Left forelimb (tissue), 1 donor: Measurements from ENCODE around the gene HSPA12A.
A peak's percentile ranks its signal among the peaks of the same experiment; 100 is the strongest.

Experiments used
- DNase-seq: peaks from one replicate; pipeline ENCODE4 v3.0.0-alpha.2; 2018; ENCODE audit warnings: low spot score

The HSPA12A gene

DNA sequence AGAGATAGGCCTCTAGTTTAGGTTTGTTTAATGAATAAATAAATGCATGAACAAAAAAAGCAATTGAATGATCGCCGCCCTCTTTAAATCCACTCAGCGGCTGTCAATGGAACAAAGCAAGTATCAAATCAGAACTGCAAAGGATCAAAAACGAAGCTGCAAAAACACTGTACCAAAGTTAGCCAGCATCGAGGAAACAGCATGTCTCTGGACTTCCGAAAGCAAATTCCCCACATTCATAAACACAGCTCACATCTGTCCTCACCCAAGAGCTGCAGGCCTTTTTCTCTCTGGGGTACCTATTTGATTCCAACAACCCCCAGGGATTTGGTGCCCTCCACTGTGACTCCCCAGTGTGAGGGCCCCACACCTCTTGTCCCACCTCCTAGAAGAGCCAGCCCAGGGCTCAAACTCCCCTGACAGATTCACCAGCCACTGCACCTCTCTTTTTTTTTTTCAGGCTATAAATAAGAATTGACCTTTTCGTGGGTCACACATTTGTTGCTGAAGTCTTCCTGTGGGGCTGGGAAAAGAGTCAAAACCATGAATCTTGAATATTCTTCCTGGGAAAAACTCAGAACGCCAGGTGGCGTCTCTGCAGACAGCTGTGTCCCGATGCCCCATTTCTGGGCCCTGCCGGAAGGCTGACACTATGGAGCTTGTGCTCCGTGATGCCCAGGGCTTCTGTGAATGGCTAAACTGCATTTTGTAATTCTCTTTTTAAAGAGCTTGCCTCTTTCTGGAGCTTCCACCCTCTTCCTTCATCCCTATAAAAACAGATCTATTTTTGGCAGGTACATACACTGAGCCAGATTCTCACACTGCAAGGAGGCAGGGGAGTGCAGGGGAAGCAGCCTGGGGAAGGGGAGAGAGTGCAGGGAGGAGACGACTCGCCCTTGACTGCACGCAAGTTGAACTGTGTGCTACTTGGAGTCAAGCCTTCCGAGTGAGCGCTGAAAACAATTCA, 51.7 kb downstream of the HSPA12A start:
- no peak for DNase-seq

DNA sequence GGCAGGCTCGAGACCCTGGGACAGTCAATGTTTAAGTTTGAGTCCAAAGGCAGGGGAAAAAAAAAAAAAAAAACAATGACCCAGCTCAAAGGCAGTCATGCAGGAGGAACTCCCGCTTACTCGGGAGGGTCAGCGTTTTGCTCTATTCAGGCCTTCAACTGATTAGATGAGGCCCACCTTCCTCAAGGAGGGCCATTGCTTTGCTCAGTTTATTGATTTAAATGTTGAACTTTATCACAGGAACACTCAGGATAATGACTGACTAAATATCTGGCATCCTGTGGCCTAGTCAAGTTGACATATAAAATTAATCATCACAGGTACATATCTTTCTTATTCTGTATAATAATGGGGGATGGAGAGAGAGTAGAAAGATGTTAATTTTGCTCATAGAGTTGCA, 52.6 kb downstream of the HSPA12A start:
- no peak for DNase-seq

DNA sequence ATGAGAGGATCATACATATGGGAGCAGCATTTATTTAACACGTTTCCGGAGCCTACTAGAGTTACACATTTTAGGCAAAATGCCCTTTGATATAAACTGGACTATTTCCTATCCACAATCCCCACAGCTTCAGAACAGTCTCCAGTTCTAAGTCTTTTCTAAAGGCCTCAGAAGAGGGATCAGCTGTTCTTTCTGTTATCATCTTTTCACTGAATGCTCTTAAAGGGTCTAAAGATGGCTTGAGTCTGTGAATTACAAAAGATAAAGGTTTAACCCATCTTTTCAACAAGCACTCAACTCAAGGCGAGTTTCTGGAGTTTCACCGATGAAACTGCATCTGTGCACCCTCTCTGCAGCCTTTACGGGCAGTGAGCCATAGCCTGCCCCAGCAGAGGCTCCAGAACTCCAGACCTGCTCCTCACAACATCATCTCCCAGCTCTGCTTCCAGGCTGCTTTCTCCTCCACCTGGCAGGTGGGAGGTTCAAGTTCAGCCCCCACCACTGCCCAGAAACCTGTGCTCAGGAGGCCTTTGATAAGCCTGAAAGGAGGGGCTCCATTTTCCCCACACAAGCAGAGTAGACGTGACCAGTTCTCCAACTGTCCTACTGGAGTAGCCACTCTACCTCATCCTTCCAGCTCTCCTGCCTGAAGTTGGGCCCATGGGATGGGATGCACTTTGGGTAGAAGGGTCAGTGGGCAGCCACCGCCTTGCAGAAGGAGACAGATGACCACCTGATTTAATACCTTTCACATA, 53.4 kb downstream of the HSPA12A start:
- no peak for DNase-seq

DNA sequence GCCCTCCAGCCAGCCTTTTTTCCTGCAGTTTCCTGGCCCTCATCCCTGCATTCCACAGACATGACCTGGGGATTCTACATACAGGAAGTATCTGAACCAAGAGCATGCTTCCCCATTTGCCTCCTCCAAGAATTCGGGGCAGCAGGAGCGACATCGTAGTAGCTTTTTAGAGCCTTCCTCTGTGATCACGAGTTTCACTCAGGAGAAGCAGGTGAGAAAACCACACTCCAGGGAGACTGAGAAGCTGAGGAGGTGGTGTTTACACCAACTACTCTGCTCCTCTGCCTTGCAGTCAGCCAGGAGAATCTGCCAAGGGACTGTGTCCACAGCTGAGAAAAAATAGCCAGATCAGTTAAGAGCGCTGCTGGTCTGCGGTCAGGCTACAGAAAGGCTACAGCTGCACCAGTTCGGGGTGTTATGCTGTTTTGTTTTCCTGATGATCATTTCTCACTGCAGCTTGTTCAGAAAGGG, 54.1 kb downstream of the HSPA12A start:
- no peak for DNase-seq

DNA sequence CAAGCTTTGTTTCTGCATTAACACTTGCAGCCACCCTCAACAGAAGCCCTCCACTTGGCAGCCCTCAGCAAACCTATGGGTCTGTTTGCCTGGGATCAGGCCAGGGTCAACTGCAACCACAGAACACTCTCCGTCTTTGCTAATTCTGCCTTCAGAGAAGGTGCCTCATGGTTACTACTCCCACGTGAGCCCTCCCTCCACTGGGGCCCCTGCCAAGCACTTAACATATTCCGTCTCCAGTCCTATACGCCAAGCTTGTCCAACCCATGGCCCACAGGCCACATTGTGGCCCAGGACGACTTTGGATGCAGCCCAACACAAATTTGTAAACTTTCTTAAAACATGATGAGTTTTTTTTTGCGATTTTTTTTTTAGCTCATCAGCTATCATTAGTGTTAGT, 54.7 kb downstream of the HSPA12A start:
- no peak for DNase-seq

DNA sequence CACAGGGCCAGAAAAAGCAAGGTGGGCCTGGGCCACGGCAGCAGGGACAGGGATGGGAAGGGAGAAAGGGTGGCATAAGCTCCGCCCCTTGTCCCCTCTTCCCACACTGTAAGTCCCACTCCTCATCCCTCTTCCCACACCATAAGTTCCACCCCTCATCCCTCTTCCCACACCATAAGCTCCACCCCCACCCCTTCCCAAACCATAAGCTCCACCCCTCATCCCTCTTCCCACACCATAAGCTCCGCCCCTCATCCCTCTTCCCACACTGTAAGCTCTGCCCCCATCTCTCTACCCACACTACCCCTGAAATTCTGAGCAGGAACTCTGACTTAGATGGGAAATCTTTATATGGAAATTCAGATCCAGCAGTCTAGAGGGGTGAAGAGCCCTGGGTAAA, 55.7 kb downstream of the HSPA12A start:
- no peak for DNase-seq

DNA sequence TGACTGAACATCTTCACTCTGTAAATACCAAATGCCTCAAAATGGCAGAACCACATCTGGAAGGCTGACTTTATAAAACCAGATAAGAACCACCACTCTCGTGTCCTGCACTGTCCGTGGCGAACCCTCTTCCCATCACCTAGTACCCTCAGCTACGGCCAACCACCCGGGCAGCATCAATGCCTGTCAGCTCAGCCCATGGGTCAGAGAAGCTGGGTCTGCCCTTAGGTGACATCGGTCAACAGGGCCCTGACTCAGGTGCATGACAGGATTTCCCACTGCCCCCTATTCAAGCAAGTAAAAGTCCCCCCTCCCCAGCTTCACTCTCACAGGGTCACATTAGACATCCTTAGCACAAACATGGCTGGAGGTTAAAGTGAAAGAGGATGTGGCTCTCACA, 56.6 kb downstream of the HSPA12A start:
- DNase-seq, result no peak

DNA sequence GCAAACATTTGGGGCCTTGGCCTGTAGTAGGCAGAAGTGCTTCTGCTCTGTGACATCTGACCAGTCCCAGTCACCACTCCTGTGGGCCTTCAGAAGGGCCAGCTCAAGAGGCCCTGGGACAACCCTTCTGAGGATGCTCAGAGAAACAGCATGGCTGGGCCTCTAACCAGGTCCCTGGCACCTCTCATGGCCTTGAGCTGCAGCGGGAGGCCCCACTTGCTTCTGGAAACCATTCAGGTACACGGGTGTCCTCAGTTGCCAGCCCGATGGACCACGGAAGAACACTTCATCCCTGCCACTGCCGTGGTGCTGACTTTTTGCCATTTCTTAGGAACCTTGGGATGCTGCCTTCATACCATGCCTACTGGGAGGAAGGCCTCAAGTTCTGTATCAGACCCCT, 57.6 kb downstream of the HSPA12A start:
- DNase-seq, result no peak

DNA sequence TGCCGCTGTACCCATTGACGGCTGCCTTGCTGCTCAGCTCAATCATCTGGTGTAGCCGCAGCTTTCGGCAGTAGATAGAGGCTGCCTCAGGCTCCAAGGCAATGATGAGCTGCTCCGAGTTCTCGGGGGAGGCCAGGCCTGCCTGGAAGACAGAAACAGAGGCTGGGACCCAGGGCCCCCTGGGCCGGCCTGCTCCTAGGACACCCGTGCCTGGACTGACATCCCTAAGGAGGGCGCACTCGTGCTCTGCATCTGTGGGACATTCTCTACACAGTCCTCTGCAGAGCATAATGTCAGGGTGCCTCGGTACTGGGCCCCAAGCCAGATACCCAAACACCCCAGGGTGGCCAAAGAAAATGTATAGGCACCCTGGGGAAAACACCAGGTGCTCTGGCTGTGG, 58.5 kb downstream of the HSPA12A start:
- no peak for DNase-seq

DNA sequence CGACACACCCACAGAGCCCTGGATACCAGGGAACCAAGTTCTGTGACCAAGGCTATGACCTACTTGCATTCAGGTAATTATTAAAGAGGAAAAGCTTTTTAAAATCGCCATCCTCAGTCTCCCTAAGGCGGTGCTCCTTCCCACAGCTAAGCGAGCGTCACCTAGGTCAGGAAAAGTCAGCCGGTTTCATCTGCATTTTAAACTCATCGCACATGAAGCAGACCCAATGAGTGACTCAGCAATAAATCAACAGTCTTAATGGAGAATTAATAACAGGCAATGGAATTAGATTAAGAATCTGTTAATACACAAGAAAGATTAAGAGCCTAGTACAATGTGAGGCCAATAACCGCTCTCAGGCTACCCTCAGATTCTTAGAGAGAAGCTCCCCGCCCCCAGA, 59.2 kb downstream of the HSPA12A start:
- DNase-seq, result no peak

DNA sequence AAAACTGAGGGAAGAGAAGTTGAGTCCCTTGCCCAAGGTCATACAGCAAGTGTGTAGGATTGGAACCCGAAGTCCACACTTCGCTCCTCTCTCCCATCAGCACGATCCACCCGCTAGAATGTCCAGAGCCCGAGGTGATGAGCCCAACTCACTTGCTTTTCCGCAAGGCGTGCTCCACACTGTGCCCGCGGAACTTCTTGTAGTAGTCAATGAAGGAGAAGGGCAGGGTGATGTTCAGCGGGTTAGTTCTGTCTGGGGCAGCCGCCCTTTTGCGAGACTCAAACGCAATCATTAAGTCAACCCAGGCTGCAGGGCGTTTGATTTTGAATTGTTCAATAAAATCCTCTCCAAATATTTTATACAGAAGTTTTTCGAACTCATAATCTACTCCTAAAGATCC, 63.0 kb downstream of the HSPA12A start:
- DNase-seq, result no peak

DNA sequence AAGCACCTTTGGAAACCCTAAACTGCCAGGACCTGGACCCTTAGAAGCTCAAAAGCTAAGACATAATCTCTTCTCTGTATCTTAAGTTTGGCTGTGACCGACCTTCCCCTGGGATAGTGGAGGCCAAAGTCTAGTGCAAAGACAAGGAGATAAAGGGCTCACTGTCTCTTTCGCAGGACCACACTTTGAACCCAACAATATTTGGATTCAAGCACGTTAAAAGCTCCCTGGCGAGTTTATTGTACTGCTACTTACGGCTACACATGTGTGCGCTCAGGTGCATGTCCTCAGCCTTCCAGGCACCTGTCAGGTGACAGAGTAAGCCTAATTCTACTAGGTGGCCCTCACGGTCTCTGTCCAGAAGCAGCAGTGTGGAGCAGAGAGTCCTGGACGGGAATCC, 65.7 kb downstream of the HSPA12A start:
- no peak for DNase-seq

DNA sequence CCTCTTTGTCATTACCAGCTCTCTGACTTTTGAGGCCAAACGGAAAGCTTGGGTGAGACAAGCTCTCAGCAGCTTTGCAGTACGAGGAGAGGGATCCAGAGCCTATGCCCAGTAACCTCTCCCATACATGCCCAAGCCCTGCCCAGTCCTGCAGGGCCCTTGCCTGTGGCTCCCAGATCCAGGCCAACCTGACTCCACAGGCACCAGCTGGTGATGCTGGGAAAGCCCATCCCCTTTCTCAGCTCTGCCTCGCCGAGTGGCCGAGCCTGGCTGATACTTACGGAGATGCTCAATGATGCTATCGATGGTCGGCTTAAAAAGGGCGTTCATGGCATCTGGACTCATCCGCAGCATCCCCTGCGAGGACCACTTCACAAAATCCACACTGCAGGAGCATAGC, 66.2 kb downstream of the HSPA12A start:
- DNase-seq, result peak; percentile 47

DNA sequence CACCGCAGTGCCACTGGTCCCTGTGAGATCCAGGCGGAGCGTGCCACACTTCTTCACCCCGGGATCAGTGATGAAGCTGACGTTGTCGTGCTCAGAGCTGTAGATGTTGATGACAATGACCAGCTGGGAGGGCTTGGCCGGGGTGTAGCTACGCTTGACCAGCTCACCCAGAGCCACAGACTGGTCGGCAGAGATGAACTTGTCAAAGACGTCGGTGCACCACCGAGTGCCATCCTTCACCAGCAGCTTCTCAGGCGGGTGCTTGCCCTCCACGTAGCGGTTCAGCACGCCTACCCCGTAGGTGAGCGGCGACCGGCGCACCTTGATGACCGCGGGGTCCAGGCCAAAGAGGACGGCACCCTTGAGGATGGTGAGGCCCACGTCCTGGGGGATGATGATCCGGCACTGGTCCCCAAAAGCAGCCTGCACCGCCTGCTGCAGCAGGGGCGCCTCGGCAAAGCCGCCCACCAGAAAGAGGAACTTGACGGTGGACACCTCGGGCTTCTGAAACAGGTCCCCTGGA, 67.4 kb downstream of the HSPA12A start:
- DNase-seq, result peak; percentile 48

DNA sequence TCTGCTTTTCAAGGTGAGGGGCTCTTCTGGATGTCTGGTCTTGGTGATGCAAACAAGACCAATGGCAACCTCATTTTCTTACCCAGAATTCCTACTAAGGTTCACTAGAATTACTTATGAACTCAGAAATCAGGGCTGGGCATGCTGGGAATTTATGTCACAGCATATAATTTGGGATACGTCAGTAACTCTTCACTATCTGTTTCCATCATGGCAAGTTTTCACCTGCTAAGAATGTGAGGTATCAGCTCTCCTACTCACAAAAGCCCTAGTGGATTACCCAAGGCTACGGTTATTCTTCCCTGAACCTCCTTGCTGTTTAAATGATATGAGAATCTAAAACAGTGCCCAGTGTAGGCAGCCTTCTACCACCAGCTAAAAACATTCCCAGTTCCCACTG, 68.5 kb downstream of the HSPA12A start:
- no peak for DNase-seq

DNA sequence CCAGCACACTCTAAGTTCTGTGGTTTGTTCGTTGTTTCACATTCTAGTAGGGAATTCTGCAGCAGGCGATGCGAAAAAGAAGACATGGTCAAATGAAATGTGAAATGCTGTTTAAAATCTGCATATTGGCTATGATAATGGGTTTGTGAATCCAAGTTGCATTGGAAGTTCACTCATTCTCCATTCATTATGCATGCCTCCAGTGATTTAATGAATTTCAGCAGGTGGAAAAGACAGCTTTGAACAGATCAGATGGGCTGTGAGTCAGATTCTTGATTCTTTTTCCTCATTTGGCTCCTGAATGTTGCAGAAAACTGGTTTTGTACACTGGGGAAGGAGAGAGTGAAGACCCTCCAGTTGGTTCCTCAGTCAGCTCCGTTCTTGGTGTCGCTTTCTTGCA, 69.5 kb downstream of the HSPA12A start:
- no peak for DNase-seq

DNA sequence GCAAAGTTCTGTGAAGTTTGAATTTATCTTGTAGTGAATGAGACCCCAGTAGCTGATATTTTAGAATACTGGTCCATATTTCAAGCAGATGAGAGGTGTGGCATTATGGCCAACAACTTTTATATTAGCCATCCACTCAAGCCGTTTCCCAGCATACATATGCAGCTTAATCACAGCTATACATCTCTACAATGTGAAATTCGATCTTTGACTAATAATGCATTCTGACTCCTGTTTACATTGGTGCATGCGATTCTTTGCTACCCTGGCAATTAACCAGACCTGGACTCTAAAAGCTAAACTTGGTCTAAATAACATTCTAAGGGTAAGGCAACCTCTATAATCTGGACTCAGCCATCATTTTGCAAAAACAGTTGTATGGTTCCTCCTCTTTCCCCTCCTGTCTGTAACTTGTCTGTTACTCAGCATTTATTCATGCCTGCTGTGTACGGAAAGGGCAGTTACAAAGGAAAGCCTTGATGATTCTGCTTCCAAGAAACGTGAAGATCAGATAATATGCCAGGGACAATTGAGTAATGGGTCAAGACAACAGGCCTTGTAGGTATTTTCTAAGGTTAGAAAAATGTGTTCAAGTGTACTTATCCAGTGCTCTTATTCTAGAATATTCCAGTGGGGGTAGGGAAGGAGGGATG, 71.0 kb downstream of the HSPA12A start:
- DNase-seq, result no peak

DNA sequence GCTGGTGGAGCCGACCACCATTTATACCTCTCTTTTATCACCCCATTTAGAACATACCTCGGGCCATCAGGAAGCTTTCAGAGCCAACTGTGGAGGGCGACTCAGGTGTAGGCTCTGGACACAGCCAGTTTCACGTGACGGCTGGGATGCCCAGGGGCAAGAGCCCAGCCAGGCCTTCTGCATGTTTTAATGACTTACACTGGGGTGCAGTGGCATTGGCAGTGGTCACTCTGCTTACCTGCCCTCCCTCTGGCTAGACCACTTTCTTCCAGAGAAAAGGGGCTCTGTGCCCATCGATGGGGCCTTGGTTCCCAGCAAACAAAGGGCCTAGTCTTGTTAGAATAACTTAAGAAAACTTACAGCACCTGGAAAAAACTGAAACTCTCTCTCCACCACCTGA, 71.7 kb downstream of the HSPA12A start:
- peak; percentile 52 for DNase-seq

DNA sequence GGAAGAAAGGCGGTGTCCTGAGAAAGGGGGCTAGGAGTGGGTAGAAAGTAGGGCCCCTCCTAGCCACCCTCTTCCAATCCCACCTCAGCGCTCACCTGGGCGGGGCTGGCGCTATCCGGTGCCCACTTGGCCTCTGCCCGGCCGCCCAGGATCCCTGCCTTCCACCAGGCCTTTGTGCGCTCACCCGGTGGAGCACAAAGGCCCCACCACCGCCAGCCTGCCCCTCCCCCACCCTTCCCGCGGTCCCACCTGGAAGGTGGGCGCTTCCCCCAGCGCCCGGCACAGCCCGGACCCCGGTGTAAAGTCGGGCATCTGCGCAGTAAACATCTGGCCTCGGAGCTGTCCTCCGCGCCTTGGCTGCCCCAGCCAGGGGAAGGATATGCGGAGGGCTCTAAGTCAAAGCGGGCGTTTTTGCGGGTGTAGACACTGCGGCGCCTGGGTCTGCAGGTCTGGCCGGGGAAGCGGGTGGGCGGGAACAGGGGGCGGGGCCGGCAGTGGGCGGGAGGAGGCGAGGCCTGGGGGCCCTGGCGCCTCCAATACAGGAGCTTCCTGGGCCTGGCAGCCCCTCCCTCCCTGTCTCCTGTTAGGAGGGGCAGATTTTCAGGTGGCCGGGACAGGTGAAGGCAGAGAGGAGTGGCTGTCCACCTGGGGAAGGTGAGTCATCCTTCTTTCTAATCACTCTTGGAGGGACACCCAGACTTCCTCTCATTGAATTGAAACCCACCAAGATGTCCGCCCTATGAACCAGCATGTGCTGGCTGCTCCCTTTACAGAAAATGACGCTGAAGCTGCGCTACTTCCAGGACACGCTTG, 72.3 kb downstream of the HSPA12A start:
- peak; percentile 68 for DNase-seq

DNA sequence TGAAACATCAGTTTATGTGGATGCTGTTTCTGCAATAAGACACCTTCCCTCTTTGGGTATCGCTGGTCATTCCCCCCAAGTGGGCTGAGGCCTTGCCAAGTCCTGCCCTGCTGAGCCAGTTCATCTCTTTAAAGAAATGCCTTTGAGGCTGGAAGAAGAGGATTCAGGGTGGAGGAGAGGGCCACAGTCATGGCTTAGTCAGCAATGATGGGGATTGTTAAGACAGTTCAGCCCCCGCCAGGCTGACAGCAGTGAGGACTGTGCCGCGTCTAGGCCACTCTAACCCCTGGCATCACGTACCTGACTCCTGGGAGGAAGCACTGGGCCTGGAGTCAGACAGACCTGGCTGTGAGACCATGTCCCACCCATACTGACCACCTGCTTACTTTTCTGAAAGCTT, 73.3 kb downstream of the HSPA12A start:
- DNase-seq, result no peak

DNA sequence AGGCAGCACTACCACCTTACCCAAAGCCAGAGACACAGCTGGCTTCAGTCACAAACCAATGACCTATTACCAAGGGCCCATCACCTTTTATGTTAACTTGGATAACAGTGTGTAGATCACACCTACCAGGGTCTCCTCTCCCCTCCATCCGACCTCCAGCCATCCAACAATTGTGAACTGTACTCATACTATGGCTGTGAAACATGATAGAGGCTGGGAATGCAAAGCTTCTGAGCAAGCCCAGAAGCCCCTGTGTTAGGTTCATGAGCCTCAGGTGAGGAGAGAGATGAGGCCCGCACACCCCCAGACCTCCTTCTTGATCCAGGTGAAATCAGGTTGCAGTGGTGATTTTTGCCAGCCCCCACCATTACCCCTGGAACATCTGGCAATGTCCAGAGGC, 73.9 kb downstream of the HSPA12A start:
- DNase-seq, result no peak

DNA sequence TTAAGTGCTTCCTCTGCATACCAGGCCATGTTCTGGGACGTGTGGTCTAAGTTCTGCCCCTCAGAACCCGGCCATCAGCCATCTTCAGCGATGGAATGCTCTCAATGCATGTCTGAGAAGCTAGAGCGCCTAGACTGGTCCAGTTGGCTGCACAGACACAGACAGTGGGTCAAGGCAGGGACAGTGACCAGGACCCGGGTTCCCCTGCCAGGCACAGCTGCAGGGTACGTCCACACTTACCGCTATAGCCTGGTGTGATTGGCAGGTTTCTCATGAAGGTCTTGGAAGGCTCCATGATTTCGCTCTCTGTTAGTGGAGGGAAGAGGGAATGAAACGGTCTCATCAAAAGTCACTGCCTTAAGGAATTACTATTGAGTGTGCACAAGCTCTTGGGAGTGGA, 74.3 kb downstream of the HSPA12A start:
- no peak for DNase-seq
